SW 1271 (cell line): ENCODE data around the gene NOS3.
A peak's percentile ranks its signal among the peaks of the same experiment; 100 is the strongest.

Experiments used
- DNase-seq, 2 experiments: peaks; one replicate each; lab custom pipeline; 2025; lab: John Stamatoyannopoulos, UW

NOS3 gene

DNA sequence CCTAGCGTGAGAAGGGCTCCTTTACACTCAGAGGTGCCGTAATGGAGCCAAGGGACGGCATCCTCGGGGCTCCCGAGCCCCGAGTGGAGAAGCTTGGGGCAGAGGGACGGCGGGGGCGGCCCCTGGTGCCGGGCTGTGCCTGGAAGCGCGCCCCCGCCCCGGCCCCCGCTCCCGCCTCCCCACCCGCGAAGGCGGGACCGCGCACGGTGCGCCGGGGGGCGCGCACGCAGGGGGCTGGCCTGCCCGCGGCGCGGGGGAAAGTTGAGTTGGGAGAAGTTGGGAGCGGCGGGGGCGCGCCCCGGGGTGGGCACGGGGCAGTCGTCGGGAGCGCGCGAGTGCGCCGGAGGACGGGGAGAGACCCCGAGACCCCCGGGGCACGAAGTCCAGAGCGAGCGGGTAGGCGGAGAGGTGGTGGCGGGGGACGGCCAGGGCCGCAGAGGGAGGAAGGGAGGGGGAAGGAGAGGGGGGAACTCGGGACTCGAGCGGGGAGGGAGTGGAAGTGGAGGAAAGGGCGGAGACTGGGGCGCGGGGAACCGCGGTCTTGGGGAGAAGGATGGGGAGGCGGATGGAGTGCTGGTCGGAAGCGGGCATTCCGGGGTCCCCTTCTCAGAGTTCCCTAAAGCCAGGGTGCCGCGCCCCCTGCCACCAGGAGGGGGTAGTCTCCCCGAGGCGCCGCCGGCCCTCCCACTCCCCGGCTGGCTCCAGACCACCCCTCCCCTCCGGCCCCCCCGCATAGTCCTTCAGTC is 68.7 kb downstream of the NOS3 start, which contains the start of gene SLC4A2:
SLC4A2 (plus strand) TSS at position 223 of the 746 bp plus-strand sequence. CDS start 2,399 bp downstream, outside the sequence.
- DNase-seq = peak; percentile 45 to 67

DNA sequence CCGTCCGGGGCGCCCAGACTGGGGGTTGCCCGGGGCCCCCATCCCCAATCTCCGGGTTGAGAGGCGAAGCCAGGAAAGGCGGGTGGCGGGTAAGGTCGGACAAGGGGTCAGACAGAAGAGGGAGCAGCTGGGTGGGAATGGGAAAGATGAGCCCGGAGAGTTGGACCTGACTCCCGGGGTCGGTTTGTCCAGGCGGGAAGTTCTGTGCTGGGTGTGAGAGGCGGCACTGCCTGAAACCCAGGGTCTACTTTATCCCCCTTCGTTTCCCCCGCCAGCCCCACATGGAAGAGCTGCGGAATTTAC is 69.2 kb downstream of the NOS3 start:
- no peak for DNase-seq

DNA sequence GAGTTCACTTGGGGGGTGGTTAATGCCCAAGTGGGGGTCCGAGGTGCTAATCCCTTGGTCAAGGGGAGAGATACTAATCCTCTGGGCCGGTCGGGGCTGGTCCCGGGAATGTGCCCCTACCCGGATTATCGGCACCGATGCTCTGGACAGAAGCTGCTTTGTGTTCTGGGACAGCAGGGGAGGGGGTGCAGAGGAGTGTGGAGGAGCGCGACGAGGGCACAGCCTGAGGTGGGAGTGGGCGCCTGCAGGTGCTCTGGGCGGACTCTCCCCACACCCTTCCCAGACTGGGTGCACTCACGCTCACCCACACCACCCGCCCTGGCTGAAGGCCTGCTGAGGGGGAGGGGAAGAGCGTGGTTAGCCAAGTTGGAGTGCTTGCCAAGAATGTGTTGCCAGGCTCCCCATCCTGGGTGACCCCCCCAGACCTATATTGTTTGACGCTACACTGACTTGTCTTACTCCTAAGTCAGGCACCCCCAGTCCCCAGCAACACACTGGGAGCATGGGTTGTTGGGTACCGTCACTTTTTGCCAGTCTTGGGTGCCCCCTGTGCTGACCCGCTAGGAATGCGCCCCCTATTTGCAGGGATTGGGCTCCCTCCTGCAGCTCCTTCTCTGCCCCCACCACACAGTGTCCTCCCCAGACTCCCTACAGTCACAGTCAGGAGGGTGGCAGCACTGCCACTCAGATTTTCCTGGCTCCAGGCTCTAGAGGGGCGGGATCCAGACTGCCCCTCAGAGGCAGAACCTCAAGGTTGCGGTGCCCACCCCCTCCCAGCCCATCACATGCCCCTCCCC is 69.8 kb downstream of the NOS3 start:
- peak in 1 of 2 experiments; percentile 38 for DNase-seq

DNA sequence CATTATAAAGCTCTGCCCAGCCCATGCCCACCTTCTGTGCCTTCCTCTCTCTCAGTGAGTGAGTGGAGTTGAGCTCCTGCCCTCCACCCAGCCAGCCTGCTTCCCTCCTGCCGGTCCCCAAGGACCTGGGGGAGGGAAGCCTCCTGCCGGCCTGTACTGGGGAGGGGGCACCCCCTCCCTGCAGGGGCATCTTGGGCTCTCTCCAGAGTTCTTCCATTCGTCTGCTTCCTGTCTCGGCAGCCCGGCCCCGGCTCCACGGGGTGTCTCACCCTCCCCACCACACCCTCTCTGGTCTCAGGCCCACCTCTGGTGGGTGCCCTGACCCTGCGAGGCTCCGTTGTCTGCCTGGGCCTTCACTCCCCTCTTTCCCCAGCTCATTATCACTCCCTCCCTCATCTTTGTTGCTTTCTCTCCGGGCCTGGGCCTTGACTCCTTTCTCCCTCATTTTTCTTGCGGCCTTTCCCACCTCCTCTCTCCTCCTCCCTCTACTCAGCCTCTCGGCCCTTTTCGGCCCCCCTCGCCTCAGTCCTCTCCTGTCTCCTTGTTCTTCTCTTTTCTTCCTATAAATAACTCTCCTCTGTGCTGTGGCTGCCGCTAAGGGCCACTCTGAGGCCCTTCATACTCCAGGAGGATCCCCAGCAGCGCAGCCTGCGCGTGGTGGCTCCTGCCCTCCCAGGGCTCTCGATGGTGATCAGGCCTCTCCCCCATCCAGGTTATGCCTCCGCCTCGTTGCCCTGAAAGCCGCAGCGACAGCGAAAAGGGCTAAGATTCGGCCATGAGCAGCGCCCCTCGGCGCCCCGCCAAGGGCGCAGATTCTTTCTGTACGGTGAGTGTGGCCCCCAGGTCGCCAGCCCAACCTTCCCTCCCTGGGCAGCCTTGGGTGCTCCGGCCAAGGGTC is 70.6 kb downstream of the NOS3 start:
- DNase-seq = no peak

DNA sequence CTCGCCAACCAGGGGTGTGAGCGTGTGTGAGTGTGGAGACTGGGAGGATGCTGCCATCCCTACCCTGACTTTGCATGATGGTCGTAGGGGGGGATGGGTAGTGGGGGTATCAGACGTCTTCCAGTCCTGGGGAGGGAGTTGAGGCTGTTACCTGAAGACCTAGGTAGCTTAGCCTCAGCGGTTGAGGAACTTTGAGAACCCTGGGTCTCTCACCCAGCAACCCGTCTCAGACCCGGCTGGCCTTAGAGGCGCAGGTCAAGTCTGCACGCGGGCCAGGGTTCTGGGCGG is 71.2 kb downstream of the NOS3 start:
- DNase-seq = no peak

DNA sequence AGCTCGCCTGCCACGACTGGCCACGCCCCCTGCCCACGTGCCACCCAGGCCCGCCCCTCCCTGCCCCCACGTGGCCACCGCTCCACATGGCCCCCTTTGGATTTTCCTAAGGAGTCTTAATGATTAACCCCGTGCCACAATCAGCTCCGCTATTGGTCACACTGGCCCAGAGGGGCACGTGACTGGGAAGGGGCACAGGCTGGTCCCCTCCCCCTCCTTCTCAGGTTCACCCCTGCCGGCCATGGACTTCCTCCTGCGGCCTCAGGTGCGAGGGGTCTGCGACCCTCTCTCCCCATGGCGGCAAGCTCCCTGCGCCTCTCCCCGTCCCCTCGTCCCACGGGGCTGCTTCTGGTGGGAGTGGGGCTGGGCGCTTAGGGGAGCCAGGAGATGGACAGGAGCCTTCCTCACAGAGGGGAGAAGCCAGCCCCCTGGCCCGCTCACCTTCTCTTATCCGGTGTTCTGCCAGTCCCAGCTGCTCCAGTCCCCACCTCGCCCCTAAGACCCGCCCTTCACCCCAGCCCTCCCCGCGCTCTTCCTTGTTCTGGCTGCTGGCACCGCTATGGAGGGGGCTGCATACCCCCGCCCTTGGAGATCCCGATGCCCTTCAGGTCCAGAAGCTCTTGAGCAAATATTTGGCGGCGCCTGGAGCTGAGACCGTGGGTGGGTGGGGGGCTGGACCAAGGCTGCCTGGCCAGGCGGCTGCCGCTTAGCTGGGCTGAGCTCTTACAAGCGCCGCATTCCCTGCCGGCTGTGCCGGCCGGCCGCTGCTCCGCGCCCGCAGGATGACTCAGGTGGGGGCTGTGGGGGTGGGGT is 71.8 kb downstream of the NOS3 start:
- DNase-seq = no peak

DNA sequence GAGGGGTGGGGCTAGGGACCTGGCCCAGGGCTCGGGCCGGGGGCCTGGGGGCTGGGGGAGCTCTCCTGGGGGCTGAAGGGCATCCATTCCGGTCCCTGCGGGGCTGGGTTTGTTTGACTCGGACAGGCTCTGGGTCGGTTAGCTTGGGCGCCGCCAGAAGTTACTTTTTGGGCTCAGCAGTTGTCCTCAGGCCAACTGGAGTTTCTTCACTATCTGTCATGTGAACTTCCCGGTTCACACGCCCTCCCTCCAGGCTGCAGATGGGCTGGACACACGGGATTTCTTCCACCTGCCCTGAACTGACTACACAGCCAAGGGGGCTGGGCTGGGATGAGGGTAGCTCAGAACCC is 72.4 kb downstream of the NOS3 start:
- DNase-seq = no peak
